Stimulated activated CD8-positive, alpha-beta memory T cell treated with anti-CD3 and anti-CD28 coated beads, Interleukin-4, amount 100 ng/mL, for 48 hours (primary cell): ENCODE measurements around the gene SAMD14.

Experiments used
- DNase-seq: peaks from one replicate; pipeline ENCODE4 v3.0.0-alpha.2; 2020

Gene SAMD14

GRCh38 chr17:50094243-50094752, 35.7 kb downstream of the SAMD14 start:
- peak; percentile 98 for DNase-seq

DNA sequence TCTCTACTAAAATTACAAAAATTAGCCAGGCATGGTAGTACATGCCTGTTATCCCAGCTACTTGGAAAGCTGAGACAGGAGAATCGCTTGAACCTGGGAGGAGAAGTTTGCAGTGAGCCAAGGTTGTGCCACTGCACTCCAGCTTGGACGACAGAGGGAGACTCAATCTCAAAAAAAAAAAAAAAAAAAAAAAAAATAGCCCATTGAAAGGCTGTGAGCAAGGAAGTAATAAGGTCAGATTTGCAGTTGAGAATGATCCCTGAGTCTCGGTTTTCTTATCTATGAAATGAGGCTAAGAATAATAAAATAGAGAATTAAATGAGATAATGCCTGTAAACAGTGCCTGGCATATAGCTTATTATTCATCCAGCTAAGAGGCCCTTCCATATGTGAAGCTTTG, 36.2 kb downstream of the SAMD14 start:
- no peak for DNase-seq

GRCh38 chr17:50093246-50093645, 36.7 kb downstream of the SAMD14 start:
- no peak for DNase-seq

DNA sequence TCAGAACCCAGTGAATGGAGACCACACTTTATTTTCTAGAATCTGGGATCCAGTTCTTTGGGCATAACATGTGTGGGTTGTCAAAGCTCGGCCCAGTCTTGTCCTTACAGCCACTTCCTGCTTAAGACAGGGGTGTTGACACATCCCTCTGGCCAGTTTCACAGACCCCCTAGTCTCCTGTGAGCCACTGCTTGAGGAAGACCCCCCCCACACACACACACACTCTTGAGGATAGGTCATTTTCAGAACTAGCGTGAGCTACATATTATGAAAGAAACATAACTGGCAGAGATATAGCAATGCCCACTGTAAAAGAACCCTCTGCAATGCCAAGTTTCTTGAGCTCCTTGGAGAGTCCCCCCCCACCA, 38.1 kb downstream of the SAMD14 start:
- no peak for DNase-seq

- no peak for DNase-seq
Observed at GRCh38 chr17:50090971-50091917, 38.7 kb downstream of the SAMD14 start.

GRCh38 chr17:50090071-50090470, 39.9 kb downstream of the SAMD14 start:
- DNase-seq = no peak

- no peak for DNase-seq
Observed at GRCh38 chr17:50088952-50089825, 40.8 kb downstream of the SAMD14 start.

DNA sequence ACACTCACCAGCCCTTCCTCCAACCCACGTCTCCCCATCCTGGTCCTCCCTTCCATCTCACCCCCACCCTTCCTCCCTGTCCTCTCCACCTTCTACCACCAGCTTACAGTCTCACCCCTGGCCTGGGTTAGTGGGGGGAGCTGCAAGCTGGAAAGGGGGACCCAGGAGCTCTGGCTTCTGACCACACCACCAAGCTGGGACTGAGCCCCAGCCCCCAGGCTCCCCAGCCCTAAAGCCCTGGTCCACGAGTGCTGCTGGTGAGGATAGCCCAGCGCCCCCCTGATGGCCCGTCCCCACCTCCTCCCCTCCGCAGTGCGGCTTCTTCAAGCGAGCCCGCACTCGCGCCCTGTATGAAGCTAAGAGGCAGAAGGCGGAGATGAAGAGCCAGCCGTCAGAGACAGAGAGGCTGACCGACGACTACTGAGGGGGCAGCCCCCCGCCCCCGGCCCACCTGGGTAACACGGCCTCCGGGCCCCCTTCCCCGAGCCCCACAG, 42.0 kb downstream of the SAMD14 start:
- no peak for DNase-seq

GRCh38 chr17:50087246-50087911, 42.6 kb downstream of the SAMD14 start:
- peak; percentile 89 for DNase-seq

- no peak for DNase-seq
Observed at GRCh38 chr17:50081757-50082156, 48.2 kb downstream of the SAMD14 start.

GRCh38 chr17:50080827-50081226, 49.1 kb downstream of the SAMD14 start:
- no peak for DNase-seq

GRCh38 chr17:50080096-50080480, 49.9 kb downstream of the SAMD14 start:
- DNase-seq = no peak

DNA sequence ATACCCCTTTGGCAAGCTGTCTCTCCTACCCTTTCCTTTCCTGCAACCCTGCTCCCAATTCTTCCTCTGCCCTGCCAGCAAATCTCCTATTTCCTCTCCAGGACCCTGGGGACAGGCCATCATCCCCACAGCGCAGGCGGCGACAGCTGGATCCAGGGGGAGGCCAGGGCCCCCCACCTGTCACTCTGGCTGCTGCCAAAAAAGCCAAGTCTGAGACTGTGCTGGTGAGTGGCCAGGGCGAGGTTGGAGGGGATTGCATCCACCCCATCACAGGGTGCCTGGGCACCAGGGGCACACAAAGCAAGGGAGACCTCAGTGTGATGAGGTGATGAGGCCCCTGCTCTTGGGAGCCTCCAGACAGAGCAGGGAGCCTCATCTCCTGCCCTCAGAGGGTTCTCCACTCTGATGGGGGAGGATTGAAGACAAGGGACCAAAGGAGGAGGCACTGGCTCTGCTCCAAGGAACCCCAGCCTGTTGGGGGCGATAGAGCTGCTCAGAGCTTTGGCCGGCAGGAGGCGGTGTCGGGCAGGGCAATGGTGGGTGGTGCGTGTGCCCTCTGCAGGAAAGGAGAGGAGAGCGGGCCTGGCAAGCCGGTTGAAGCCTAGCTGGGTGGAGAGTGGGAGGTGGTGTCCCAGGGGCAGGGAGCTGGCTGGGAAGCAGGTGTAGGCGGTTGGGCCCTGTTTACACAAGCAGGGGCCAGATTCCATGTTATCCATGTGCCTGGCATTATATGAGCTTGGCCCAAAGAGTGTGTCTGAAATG, 50.4 kb downstream of the SAMD14 start:
- DNase-seq = peak; percentile 59

GRCh38 chr17:50078430-50078829, 51.5 kb downstream of the SAMD14 start:
- no peak for DNase-seq

- DNase-seq = no peak
Observed at GRCh38 chr17:50076591-50077235, 53.2 kb downstream of the SAMD14 start.

- DNase-seq = no peak
Observed at GRCh38 chr17:50076221-50076590, 53.8 kb downstream of the SAMD14 start.

- DNase-seq = no peak
Observed at GRCh38 chr17:50075446-50076032, 54.4 kb downstream of the SAMD14 start.

GRCh38 chr17:50074227-50074626, 55.7 kb downstream of the SAMD14 start:
- no peak for DNase-seq

GRCh38 chr17:50072925-50073324, 57.0 kb downstream of the SAMD14 start:
- DNase-seq = no peak

- DNase-seq = no peak
Observed at GRCh38 chr17:50072130-50072529, 57.8 kb downstream of the SAMD14 start.

- DNase-seq = no peak
Observed at GRCh38 chr17:50071692-50072091, 58.3 kb downstream of the SAMD14 start.
